ENCODE data around the gene CDKN2B.

DNA sequence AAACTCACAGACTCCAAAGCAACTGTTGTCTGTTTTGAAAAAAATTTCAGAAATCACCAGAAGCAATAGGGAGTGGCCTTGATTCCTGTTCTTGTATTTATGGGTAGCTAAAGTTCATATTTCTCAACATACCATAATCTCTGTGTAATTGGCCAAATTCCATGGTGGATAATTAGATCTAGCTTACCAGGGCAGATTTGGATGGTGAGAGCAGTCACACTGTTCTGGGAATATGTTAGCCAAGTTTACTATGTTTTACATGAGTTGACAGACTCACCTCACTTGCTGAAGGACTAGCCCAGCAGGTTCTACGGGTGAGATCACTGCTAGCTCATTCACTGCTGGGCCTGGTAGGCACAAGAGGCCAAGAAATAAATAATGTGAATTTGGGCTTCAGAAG lies 32.7 kb upstream of the CDKN2B start:
- TF ChIP-seq, protein P1, sequence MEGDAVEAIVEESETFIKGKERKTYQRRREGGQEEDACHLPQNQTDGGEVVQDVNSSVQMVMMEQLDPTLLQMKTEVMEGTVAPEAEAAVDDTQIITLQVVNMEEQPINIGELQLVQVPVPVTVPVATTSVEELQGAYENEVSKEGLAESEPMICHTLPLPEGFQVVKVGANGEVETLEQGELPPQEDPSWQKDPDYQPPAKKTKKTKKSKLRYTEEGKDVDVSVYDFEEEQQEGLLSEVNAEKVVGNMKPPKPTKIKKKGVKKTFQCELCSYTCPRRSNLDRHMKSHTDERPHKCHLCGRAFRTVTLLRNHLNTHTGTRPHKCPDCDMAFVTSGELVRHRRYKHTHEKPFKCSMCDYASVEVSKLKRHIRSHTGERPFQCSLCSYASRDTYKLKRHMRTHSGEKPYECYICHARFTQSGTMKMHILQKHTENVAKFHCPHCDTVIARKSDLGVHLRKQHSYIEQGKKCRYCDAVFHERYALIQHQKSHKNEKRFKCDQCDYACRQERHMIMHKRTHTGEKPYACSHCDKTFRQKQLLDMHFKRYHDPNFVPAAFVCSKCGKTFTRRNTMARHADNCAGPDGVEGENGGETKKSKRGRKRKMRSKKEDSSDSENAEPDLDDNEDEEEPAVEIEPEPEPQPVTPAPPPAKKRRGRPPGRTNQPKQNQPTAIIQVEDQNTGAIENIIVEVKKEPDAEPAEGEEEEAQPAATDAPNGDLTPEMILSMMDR (conservative IDR thresholded peaks at IDR 0.05; ENCODE audit: low read length) = no peak
- TF ChIP-seq EZH2phosphoT487 (IDR thresholded peaks at IDR 0.05; ENCODE audit: borderline replicate concordance, low read depth, low read length) = no peak
